WTC11 (cell line): ENCODE results near the gene ASCC3. TPM values are rescaled to one million over a fixed set of nuclear protein-coding genes. Genes with fewer than 3 reads are reported as not detected.

Experiments
- ATAC-seq: fragments of 200-7000 bp; cut with Tn5 transposase; 2 replicates; pipeline ENCODE4 v1.10.0; 2021; ENCODE audit warnings: mild to moderate bottlenecking, moderate library complexity
- CTCF ChIA-PET: fragments of 300-600 bp; sonication (Branson Sonifier 250); formaldehyde crosslinking; loops from one replicate; lab custom pipeline; 2021; ENCODE audit warnings: antibody characterized with exemption; lab: Charles Lee
- POLR2A ChIA-PET: fragments of 350-600 bp; sonication (Branson Sonifier 250); formaldehyde crosslinking; loops from one replicate; lab custom pipeline; 2021; ENCODE audit warnings: antibody characterized with exemption; lab: Charles Lee
- DNase-seq: peaks from one replicate; pipeline ENCODE4 v3.0.0; 2021; ENCODE audit warnings: low spot score
- H3K27ac Mint-ChIP-seq: 2 replicates; pipeline ENCODE4 v1.8.0; 2021; ENCODE audit warnings: mixed read lengths
- H3K27me3 Mint-ChIP-seq: 2 replicates; pipeline ENCODE4 v1.8.0; 2021; ENCODE audit warnings: low read depth, mild to moderate bottlenecking, moderate library complexity, mixed read lengths
- H3K36me3 Mint-ChIP-seq: 2 replicates; pipeline ENCODE4 v1.8.0; 2021; ENCODE audit warnings: mixed read lengths
- H3K4me1 Mint-ChIP-seq: 2 replicates; pipeline ENCODE4 v1.8.0; 2022; ENCODE audit warnings: mixed read lengths
- H3K4me3 Mint-ChIP-seq: 2 replicates; pipeline ENCODE4 v1.8.0; 2021; ENCODE audit warnings: mild to moderate bottlenecking, moderate library complexity, mixed read lengths
- H3K9me3 Mint-ChIP-seq: 2 replicates; pipeline ENCODE4 v1.8.0; 2021; ENCODE audit warnings: mixed read lengths
- CREM ChIP-seq: sonication (generic); formaldehyde crosslinking; IDR thresholded peaks from 2 replicates; pipeline ENCODE4 v1.8.1; 2022; ENCODE audit warnings: mild to moderate bottlenecking, missing genetic modification reagents, moderate library complexity
- EMX1 ChIP-seq: fragments of 250-450 bp; sonication (Bioruptor Pico); IDR thresholded peaks from 2 replicates; pipeline ENCODE4 v1.8.0; 2021; ENCODE audit warnings: mild to moderate bottlenecking
- FOXK1 ChIP-seq: sonication (generic); formaldehyde crosslinking; IDR thresholded peaks from 2 replicates; pipeline ENCODE4 v1.8.0; 2022; ENCODE audit warnings: mild to moderate bottlenecking, moderate library complexity, missing genetic modification reagents
- IRF2 ChIP-seq: sonication (generic); formaldehyde crosslinking; IDR thresholded peaks from 2 replicates; pipeline ENCODE4 v1.8.0; 2022; ENCODE audit warnings: low read depth, missing genetic modification reagents, borderline replicate concordance
- NFYB ChIP-seq: sonication (generic); formaldehyde crosslinking; conservative IDR thresholded peaks from 2 replicates; pipeline ENCODE4 v1.8.0; 2022; ENCODE audit warnings: low read depth, missing genetic modification reagents
- NR1H2 ChIP-seq: sonication (generic); formaldehyde crosslinking; IDR thresholded peaks from 2 replicates; pipeline ENCODE4 v1.9.0; 2021; ENCODE audit warnings: mild to moderate bottlenecking, moderate library complexity, missing genetic modification reagents
- OVOL2 ChIP-seq: fragments of 250-450 bp; sonication (Bioruptor Pico); IDR thresholded peaks from 2 replicates; pipeline ENCODE4 v1.9.0; 2021; ENCODE audit warnings: mild to moderate bottlenecking, borderline replicate concordance
- RORB ChIP-seq: fragments of 250-450 bp; sonication (Bioruptor Pico); IDR thresholded peaks from 2 replicates; pipeline ENCODE4 v1.9.0; 2021; ENCODE audit warnings: mild to moderate bottlenecking
- TP53 ChIP-seq: sonication (generic); formaldehyde crosslinking; IDR thresholded peaks from 2 replicates; pipeline ENCODE4 v1.8.1; 2023; ENCODE audit warnings: mild to moderate bottlenecking, missing genetic modification reagents
- ZNF232 ChIP-seq: sonication (generic); formaldehyde crosslinking; IDR thresholded peaks from 2 replicates; pipeline ENCODE4 v1.8.0; 2022; ENCODE audit warnings: mild to moderate bottlenecking, missing genetic modification reagents
- ZNF416 ChIP-seq: fragments of 250-450 bp; sonication (Bioruptor Pico); IDR thresholded peaks from 2 replicates; pipeline ENCODE4 v1.9.0; 2021; ENCODE audit warnings: mild to moderate bottlenecking, inconsistent platforms
- total RNA-seq: library from RNA; stranded (reverse); gene quantifications from 3 replicates; pipeline ENCODE4 v1.2.3, GENCODE V29; 2021
- TF ChIP-seq, protein P1 (sequence below): sonication (generic); formaldehyde crosslinking; IDR thresholded peaks from 2 replicates; pipeline ENCODE4 v1.8.1; 2023; ENCODE audit warnings: mild to moderate bottlenecking, missing genetic modification reagents, moderate library complexity
- TF ChIP-seq, protein P2 (sequence below): sonication (generic); formaldehyde crosslinking; IDR thresholded peaks from 2 replicates; pipeline ENCODE4 v1.8.0; 2022; ENCODE audit warnings: mild to moderate bottlenecking, missing genetic modification reagents
- TF ChIP-seq, protein P3 (sequence below): sonication (generic); formaldehyde crosslinking; IDR thresholded peaks from 2 replicates; pipeline ENCODE4 v1.8.0; 2022; ENCODE audit warnings: mild to moderate bottlenecking, missing genetic modification reagents
- TF ChIP-seq, protein P4 (sequence below): sonication (generic); formaldehyde crosslinking; IDR thresholded peaks from 2 replicates; pipeline ENCODE4 v1.8.0; 2023; ENCODE audit warnings: missing genetic modification reagents
- TF ChIP-seq, protein P5 (sequence below): fragments of 250-450 bp; sonication (Bioruptor Pico); IDR thresholded peaks from 2 replicates; pipeline ENCODE4 v2.1.2; 2022; ENCODE audit warnings: mild to moderate bottlenecking, moderate library complexity
- TF ChIP-seq, protein P6 (sequence below): sonication (generic); formaldehyde crosslinking; IDR thresholded peaks from 2 replicates; pipeline ENCODE4 v1.8.1; 2022; ENCODE audit warnings: low read depth, mild to moderate bottlenecking, moderate library complexity, missing genetic modification reagents, borderline replicate concordance
- TF ChIP-seq, protein P7 (sequence below): fragments of 200-600 bp; IDR thresholded peaks from 2 replicates; pipeline ENCODE4 v1.8.0; 2022; ENCODE audit warnings: antibody characterized with exemption

ASCC3 gene
- total RNA-seq, 1 experiment from 2014 or later, result 80.7 TPM

DNA sequence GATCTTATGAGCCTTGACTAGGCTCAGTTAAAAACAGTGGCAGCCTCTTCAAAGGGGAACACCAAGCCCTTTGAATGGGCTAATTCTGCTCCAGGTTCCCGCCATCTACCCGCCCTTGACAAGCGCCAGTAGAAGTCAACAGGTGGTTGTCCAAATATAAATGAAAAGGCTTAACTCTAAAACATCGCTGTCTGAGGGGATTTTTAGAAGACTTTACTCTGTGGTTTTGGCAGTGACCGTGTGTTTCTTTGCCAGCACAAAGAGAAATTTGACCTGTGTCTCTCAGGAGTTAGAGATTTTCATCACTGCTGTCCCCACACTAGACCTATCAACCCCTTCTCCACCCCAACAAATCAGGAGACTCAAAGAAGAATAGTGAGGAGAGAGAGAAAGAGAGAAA is 396.7 kb downstream of the ASCC3 start (continued):
- TF ChIP-seq FOXK1 (CRISPR knock-in tag), result no peak
- no peak for TF ChIP-seq ZNF232 (CRISPR knock-in tag)
- no peak for TF ChIP-seq IRF2
- no peak for TF ChIP-seq NR1H2 (CRISPR knock-in tag)

DNA sequence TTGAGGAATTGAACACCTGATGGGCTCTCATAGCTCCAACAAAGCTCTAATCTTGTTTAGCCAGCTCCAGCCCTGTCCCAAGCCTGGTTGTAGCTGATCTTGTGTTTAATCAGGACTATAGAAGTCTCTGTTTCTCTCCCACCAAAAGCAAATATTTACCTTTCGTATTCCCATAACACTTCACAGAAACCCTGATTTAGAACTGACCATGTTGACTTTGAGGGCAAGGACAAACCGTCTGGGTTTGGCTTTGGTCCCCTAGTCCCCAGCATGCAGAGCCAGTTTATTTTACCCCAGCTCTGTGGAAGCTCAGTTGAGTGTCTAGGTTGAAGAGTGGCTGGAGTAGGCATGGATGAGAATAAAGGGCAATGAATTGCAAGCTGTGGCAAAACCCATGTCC is 398.4 kb downstream of the ASCC3 start:
- POLR2A ChIA-PET, result no interaction called here
- CTCF ChIA-PET, result interaction anchor here (1.0 kb wide), 1 partner anchor 366 kb away, joined by 3 read pairs; no protein-coding TSS in a partner anchor
- ATAC-seq, result no peak
- Mint-ChIP-seq H3K9me3 (no peaks in the 10 kb centered on the region), H3K27me3 (no peaks in the 10 kb centered on the region; the same call in 1 of the 2 replicates), H3K4me3 (no peak overlapping the region)
- DNase-seq, result no peak
- TF ChIP-seq NFYB (CRISPR knock-in tag), result no peak
- TF ChIP-seq, protein P1, sequence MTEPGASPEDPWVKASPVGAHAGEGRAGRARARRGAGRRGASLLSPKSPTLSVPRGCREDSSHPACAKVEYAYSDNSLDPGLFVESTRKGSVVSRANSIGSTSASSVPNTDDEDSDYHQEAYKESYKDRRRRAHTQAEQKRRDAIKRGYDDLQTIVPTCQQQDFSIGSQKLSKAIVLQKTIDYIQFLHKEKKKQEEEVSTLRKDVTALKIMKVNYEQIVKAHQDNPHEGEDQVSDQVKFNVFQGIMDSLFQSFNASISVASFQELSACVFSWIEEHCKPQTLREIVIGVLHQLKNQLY (CRISPR knock-in tag), result no peak
- no peak for TF ChIP-seq CREM (CRISPR knock-in tag)
- no peak for TF ChIP-seq RORB (CRISPR knock-in tag)
- TF ChIP-seq, protein P2, sequence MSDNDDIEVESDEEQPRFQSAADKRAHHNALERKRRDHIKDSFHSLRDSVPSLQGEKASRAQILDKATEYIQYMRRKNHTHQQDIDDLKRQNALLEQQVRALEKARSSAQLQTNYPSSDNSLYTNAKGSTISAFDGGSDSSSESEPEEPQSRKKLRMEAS, result no peak
- no peak for TF ChIP-seq ZNF416 (CRISPR knock-in tag)
- TF ChIP-seq OVOL2, result no peak
- TF ChIP-seq, protein P3, sequence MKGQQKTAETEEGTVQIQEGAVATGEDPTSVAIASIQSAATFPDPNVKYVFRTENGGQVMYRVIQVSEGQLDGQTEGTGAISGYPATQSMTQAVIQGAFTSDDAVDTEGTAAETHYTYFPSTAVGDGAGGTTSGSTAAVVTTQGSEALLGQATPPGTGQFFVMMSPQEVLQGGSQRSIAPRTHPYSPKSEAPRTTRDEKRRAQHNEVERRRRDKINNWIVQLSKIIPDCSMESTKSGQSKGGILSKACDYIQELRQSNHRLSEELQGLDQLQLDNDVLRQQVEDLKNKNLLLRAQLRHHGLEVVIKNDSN (CRISPR knock-in tag), result no peak
- TF ChIP-seq, protein P4, sequence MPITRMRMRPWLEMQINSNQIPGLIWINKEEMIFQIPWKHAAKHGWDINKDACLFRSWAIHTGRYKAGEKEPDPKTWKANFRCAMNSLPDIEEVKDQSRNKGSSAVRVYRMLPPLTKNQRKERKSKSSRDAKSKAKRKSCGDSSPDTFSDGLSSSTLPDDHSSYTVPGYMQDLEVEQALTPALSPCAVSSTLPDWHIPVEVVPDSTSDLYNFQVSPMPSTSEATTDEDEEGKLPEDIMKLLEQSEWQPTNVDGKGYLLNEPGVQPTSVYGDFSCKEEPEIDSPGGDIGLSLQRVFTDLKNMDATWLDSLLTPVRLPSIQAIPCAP (CRISPR knock-in tag), result no peak
- TF ChIP-seq EMX1 (CRISPR knock-in tag), result no peak
- TF ChIP-seq, protein P5, sequence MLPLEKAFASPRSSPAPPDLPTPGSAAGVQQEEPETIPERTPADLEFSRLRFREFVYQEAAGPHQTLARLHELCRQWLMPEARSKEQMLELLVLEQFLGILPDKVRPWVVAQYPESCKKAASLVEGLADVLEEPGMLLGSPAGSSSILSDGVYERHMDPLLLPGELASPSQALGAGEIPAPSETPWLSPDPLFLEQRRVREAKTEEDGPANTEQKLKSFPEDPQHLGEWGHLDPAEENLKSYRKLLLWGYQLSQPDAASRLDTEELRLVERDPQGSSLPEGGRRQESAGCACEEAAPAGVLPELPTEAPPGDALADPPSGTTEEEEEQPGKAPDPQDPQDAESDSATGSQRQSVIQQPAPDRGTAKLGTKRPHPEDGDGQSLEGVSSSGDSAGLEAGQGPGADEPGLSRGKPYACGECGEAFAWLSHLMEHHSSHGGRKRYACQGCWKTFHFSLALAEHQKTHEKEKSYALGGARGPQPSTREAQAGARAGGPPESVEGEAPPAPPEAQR (CRISPR knock-in tag), result no peak
- TF ChIP-seq TP53 (CRISPR knock-in tag), result no peak
- TF ChIP-seq, all 79 proteins: peak for 0
- H3K36me3 Mint-ChIP-seq, result no peaks in the 10 kb centered on the region
- no peak overlapping the region for H3K27ac Mint-ChIP-seq
- no peaks in the 10 kb centered on the region for H3K4me1 Mint-ChIP-seq

DNA sequence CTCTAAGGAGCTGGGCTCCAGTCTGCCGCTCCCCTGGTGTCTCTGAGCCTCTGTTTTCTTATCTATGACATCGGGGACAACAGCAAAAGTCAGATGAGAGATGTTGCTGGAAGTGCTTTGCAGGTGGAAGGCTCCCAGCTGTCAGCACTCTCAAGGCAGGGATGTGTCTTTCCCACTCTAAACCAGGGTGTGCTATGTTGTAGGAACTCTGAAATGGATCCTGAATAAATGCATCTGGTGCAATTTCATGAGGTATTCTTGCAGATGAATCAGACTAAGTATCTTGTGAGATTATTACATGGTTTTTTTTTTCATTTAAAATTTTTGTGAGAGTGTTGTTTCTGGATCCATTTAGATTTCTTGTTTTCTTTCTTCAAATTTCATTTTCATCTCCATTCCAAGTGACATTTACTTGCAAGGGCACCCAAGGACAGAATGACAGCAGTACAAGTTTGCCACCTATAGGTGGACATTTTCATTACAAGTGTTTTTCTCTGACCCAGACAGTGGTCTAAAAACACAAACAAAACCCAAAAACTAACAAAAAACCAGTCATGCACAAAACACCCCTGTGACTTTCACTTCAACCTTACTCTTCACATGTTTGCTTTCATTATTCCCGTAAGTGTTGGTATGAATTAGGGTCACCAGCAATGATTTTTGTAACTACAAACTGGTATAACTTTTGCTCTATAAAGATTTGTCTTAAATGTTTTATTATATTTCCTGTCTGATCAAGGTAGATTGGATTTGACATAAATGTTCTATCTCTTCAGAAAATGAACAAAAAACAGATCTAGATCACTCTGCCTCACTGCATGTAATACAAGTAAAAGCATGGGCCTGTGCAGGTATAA is 401.7 kb downstream of the ASCC3 start:
- CTCF ChIA-PET, result interaction anchor here (0.6 to 1.8 kb wide), 4 partner anchors 19 to 372 kb away, joined by 3 to 9 read pairs (median 3); no protein-coding TSS in a partner anchor
- ATAC-seq, result peak; percentile 73

More for the DNA sequence above, 401.7 kb downstream of the ASCC3 start:
- Mint-ChIP-seq H3K27me3 (no peaks in the 10 kb centered on the region; the same call in 1 of the 2 replicates), H3K27ac (no peak overlapping the region), H3K9me3 (no peaks in the 10 kb centered on the region), H3K36me3 (no peaks in the 10 kb centered on the region), H3K4me1 (no peaks in the 10 kb centered on the region), H3K4me3 (no peak overlapping the region)
- DNase-seq, result no peak
- POLR2A ChIA-PET, result interaction anchor here (0.7 kb wide), 1 partner anchor 333 kb away, joined by 3 read pairs; no protein-coding TSS in a partner anchor
- TF ChIP-seq, protein P6, sequence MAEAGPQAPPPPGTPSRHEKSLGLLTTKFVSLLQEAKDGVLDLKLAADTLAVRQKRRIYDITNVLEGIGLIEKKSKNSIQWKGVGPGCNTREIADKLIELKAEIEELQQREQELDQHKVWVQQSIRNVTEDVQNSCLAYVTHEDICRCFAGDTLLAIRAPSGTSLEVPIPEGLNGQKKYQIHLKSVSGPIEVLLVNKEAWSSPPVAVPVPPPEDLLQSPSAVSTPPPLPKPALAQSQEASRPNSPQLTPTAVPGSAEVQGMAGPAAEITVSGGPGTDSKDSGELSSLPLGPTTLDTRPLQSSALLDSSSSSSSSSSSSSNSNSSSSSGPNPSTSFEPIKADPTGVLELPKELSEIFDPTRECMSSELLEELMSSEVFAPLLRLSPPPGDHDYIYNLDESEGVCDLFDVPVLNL (CRISPR knock-in tag), result no peak
- TF ChIP-seq, protein P7, sequence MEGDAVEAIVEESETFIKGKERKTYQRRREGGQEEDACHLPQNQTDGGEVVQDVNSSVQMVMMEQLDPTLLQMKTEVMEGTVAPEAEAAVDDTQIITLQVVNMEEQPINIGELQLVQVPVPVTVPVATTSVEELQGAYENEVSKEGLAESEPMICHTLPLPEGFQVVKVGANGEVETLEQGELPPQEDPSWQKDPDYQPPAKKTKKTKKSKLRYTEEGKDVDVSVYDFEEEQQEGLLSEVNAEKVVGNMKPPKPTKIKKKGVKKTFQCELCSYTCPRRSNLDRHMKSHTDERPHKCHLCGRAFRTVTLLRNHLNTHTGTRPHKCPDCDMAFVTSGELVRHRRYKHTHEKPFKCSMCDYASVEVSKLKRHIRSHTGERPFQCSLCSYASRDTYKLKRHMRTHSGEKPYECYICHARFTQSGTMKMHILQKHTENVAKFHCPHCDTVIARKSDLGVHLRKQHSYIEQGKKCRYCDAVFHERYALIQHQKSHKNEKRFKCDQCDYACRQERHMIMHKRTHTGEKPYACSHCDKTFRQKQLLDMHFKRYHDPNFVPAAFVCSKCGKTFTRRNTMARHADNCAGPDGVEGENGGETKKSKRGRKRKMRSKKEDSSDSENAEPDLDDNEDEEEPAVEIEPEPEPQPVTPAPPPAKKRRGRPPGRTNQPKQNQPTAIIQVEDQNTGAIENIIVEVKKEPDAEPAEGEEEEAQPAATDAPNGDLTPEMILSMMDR, result peak; percentile 70
